ENCODE measurements around the gene STX16.

Gene STX16

GRCh38 chr20:58655328-58656107 is 4.4 kb downstream of the STX16 start:
- no peak for DNase-seq

- DNase-seq: no peak
These were observed 5.7 kb downstream of the STX16 start for GRCh38 chr20:58656831-58657230.

- no peak for DNase-seq
These were observed 6.2 kb downstream of the STX16 start for GRCh38 chr20:58657262-58657661.

- DNase-seq: no peak
These were observed 6.9 kb downstream of the STX16 start for GRCh38 chr20:58657986-58658385.

GRCh38 chr20:58658760-58659159 is 7.7 kb downstream of the STX16 start:
- DNase-seq: no peak

- no peak for DNase-seq
These were observed 8.8 kb downstream of the STX16 start for GRCh38 chr20:58659841-58660240.

GRCh38 chr20:58660855-58661597 is 9.9 kb downstream of the STX16 start:
- DNase-seq: no peak

- DNase-seq: no peak
These were observed 10.8 kb downstream of the STX16 start for GRCh38 chr20:58661598-58662473.

GRCh38 chr20:58664331-58664730 is 13.2 kb downstream of the STX16 start:
- no peak for DNase-seq

GRCh38 chr20:58664883-58665282 is 13.8 kb downstream of the STX16 start:
- DNase-seq: no peak

GRCh38 chr20:58665606-58666005 is 14.5 kb downstream of the STX16 start:
- no peak for DNase-seq

GRCh38 chr20:58666702-58667101 is 15.6 kb downstream of the STX16 start:
- DNase-seq: no peak

GRCh38 chr20:58667975-58668374 is 16.9 kb downstream of the STX16 start:
- DNase-seq: no peak

GRCh38 chr20:58668901-58669286 is 17.8 kb downstream of the STX16 start:
- no peak for DNase-seq

- no peak for DNase-seq
These were observed 18.4 kb downstream of the STX16 start for GRCh38 chr20:58669287-58670006.

GRCh38 chr20:58670102-58670501 is 19.0 kb downstream of the STX16 start:
- DNase-seq: no peak

- DNase-seq: no peak
These were observed 19.6 kb downstream of the STX16 start for GRCh38 chr20:58670659-58671058.

GRCh38 chr20:58673119-58673518 is 22.0 kb downstream of the STX16 start:
- DNase-seq: no peak

GRCh38 chr20:58675146-58675584 is 24.1 kb downstream of the STX16 start:
- DNase-seq: no peak

GRCh38 chr20:58675641-58676040 is 24.6 kb downstream of the STX16 start:
- no peak for DNase-seq

GRCh38 chr20:58676161-58676560 is 25.1 kb downstream of the STX16 start:
- no peak for DNase-seq

- no peak for DNase-seq
These were observed 26.1 kb downstream of the STX16 start for GRCh38 chr20:58677079-58677604.

Measured in right forelimb (tissue), 1 donor.